GM12878 (cell line): ENCODE results near the gene REG1A. TPM values are rescaled to one million over a fixed set of nuclear protein-coding genes. Genes with fewer than 3 reads are reported as not detected.

Experiments
- ATAC-seq: fragments of 200-7000 bp; cut with Tn5 transposase; 3 replicates; pipeline ENCODE4 v1.9.1; 2020; ENCODE audit warnings: mild to moderate bottlenecking, moderate library complexity
- BruUV-seq: library from RNA; stranded (reverse); fragments of 400-500 nt; replicated peaks from 2 replicates; lab custom pipeline; 2021; lab: Mats Ljungman, UMichigan
- CTCF ChIA-PET: fragments of 300-600 bp; sonication (Branson Sonifier 250); formaldehyde crosslinking; extraction: SDS; loops from one replicate; lab custom pipeline; 2021; ENCODE audit warnings: inconsistent platforms; lab: Yijun Ruan, JAX
- POLR2A ChIA-PET: fragments of 350-600 bp; formaldehyde crosslinking; extraction: SDS; loops from one replicate; lab custom pipeline; 2021; ENCODE audit warnings: inconsistent platforms; lab: Charles Lee
- RAD21 ChIA-PET: fragments of 300-600 bp; sonication (Branson Sonifier 250); formaldehyde crosslinking; loops from one replicate; lab custom pipeline; 2023; ENCODE audit warnings: antibody characterized with exemption; ENCODE audit not compliant: unreplicated experiment; lab: Charles Lee
- SMC1A ChIA-PET: fragments of 300-600 bp; sonication (Branson Sonifier 250); formaldehyde crosslinking; loops from one replicate; lab custom pipeline; 2023; ENCODE audit not compliant: unreplicated experiment, uncharacterized antibody; lab: Charles Lee
- DNase-seq: peaks from one replicate; pipeline ENCODE4 v3.0.0-alpha.2; 2011; ENCODE audit warnings: low read depth, low spot score
- FAIRE-seq: peaks from 3 replicates; lab custom pipeline; 2011; peaks lifted over from hg19 to GRCh38; lab: Jason Lieb, UNC
- H2AFZ ChIP-seq: 2 replicates; pipeline ENCODE4 v1.6.0; 2011; ENCODE audit warnings: low read depth, low read length, control low read depth; ENCODE audit not compliant: control insufficient read depth
- H3K27ac ChIP-seq: 2 replicates; pipeline ENCODE4 v1.5.1; 2011; ENCODE audit warnings: control low read depth; ENCODE audit not compliant: control insufficient read depth, insufficient read depth
- H3K27me3 ChIP-seq, 2 experiments: replicated peaks in 1 of 2; 2 replicates each; pipeline versions ENCODE4 v1.6.0 to v1.6.1; 2011; ENCODE audit warnings: low read length in 1 of 2; ENCODE audit not compliant: control insufficient read depth in 2 of 2, insufficient read depth in 2 of 2
- H3K36me3 ChIP-seq, 2 experiments: 2 replicates each; pipeline ENCODE4 v1.5.1; 2011; ENCODE audit warnings: low read length in 1 of 2; ENCODE audit not compliant: control insufficient read depth in 2 of 2, insufficient read depth in 2 of 2
- H3K4me1 ChIP-seq: 2 replicates; pipeline ENCODE4 v1.6.1; 2011; ENCODE audit warnings: mild to moderate bottlenecking, low read length, moderate library complexity, mixed read lengths; ENCODE audit not compliant: control insufficient read depth, insufficient read depth
- H3K4me2 ChIP-seq: 2 replicates; pipeline ENCODE4 v1.6.0; 2011; ENCODE audit warnings: control low read depth; ENCODE audit not compliant: control insufficient read depth, insufficient read depth
- H3K4me3 ChIP-seq: fragments of 200-600 bp; sonication (generic); 2 replicates; pipeline ENCODE4 v1.5.1; 2016
- H3K79me2 ChIP-seq: 2 replicates; pipeline ENCODE4 v1.6.0; 2011; ENCODE audit warnings: low read length; ENCODE audit not compliant: control insufficient read depth, insufficient read depth
- H3K9ac ChIP-seq: 2 replicates; pipeline ENCODE4 v1.8.0; 2011; ENCODE audit warnings: low read length, control low read depth, mixed read lengths; ENCODE audit not compliant: control insufficient read depth, insufficient read depth
- H3K9me3 ChIP-seq: replicated peaks from 3 replicates; pipeline ENCODE4 v1.5.1; 2011; ENCODE audit warnings: mild to moderate bottlenecking, low read length; ENCODE audit not compliant: control insufficient read depth, insufficient read depth
- H4K20me1 ChIP-seq: 2 replicates; pipeline ENCODE4 v1.6.0; 2011; ENCODE audit not compliant: control insufficient read depth, insufficient read depth
- ASH2L ChIP-seq: fragments of 300-600, 200-600 bp; sonication (generic); IDR thresholded peaks from 2 replicates; pipeline ENCODE4 v1.6.1; 2017; ENCODE audit warnings: low read depth, mild to moderate bottlenecking, borderline replicate concordance
- CBX3 ChIP-seq: fragments of 200-600 bp; sonication (generic); IDR thresholded peaks from 2 replicates; pipeline ENCODE4 v1.6.1; 2016; ENCODE audit warnings: low read depth, borderline replicate concordance
- CEBPB ChIP-seq, 2 experiments: fragments of 150-350 bp in 1 of 2; IDR thresholded peaks; 2 replicates each; pipeline ENCODE4 v1.6.1; 2012 to 2014; ENCODE audit warnings: low read depth in 2 of 2, low read length in 2 of 2, borderline replicate concordance in 1 of 2, inconsistent platforms in 1 of 2
- CHD2 ChIP-seq: IDR thresholded peaks from 2 replicates; pipeline ENCODE4 v1.6.1; 2011; ENCODE audit warnings: low read depth, low read length, improper control_type of control experiment, borderline replicate concordance
- DPF2 ChIP-seq: fragments of 450-650 bp; IDR thresholded peaks from 2 replicates; pipeline ENCODE4 v1.6.1; 2017; ENCODE audit warnings: mild to moderate bottlenecking
- EGR1 ChIP-seq, 2 experiments: IDR thresholded peaks; 1 replicate in 1 of 2; 2 replicates in 1 of 2; pipeline ENCODE4 v1.6.1; 2011 to 2012; ENCODE audit warnings: low read depth in 2 of 2, low read length in 2 of 2, borderline replicate concordance in 1 of 2, mild to moderate bottlenecking in 1 of 2, moderate library complexity in 1 of 2
- IKZF1 ChIP-seq: fragments of 450-650 bp; conservative IDR thresholded peaks from 2 replicates; pipeline ENCODE4 v1.6.1; 2017; ENCODE audit warnings: antibody characterized with exemption, mild to moderate bottlenecking
- RFX5 ChIP-seq: IDR thresholded peaks from 2 replicates; pipeline ENCODE4 v1.6.1; 2011; ENCODE audit warnings: low read depth, low read length, improper control_type of control experiment
- RUNX3 ChIP-seq: IDR thresholded peaks from 2 replicates; pipeline ENCODE4 v1.6.1; 2012; ENCODE audit warnings: low read length, inconsistent platforms
- SUZ12 ChIP-seq: fragments of 200-600 bp; sonication (generic); IDR thresholded peaks from one replicate; pipeline ENCODE4 v1.6.1; 2018; ENCODE audit warnings: antibody characterized with exemption, mild to moderate bottlenecking; ENCODE audit not compliant: unreplicated experiment
- ZNF274 ChIP-seq: IDR thresholded peaks from one replicate; pipeline ENCODE4 v1.8.0; 2011; ENCODE audit not compliant: insufficient read length, insufficient read depth
- WGBS: methylation state at CpG from one replicate; pipeline ENCODE4 v1.1.6; 2016; ENCODE audit warnings: low lambda C conversion rate; ENCODE audit not compliant: insufficient replicate concordance, insufficient coverage; ENCODE audit errors: missing lambda C conversion rate; 5-methylcytosine and 5-hydroxymethylcytosine counted together
- in situ Hi-C: fragments of 300-500 bp; cut with MboI; formaldehyde crosslinking; loops from 9 replicates; pipeline ENCODE4 v1.14.3; 2018; ENCODE audit warnings: mixed read lengths
- intact Hi-C: fragments of 100-400 bp; cut with micrococcal nuclease; formaldehyde crosslinking; loops from one replicate; pipeline ENCODE4 v1.14.2; 2022; ENCODE audit not compliant: unreplicated experiment
- polyA plus RNA-seq, 11 experiments: library from polyadenylated mRNA; depleted of rRNA in 4 of 11; unstranded in 6 of 11; stranded (reverse) in 5 of 11; fragments of >200 nt; fragmentation: Nextera tagmentation in 4 of 11; fragmentation: Illumina TruSeq in 1 of 11; extraction: Ambion mirVana in 4 of 11; extraction: Trizol in 1 of 11; gene quantifications; 1 replicate in 1 of 11; 2 replicates in 10 of 11; pipeline versions ENCODE4 v1.2.1 to v1.2.3, GENCODE V29; 2011 to 2016; ENCODE audit warnings: inconsistent platforms in 2 of 11, missing spikeins in 2 of 11, low read depth in 1 of 11
- total RNA-seq, 4 experiments: library from RNA; depleted of rRNA in 3 of 4; stranded (reverse); fragments of >200 nt in 3 of 4; fragmentation: Illumina TruSeq in 1 of 4; extraction: Trizol in 1 of 4; gene quantifications; 2 replicates each; pipeline versions ENCODE4 v1.2.1 to v1.2.3, GENCODE V29; 2013 to 2021
- TF ChIP-seq, protein P1 (sequence below): IDR thresholded peaks from 2 replicates; pipeline ENCODE4 v1.6.1; 2012; ENCODE audit warnings: mild to moderate bottlenecking, low read depth, low read length
- TF ChIP-seq, protein P2 (sequence below): fragments of 450-650 bp; IDR thresholded peaks from 2 replicates; pipeline ENCODE4 v1.6.1; 2017; ENCODE audit warnings: low read depth, mild to moderate bottlenecking, moderate library complexity
- TF ChIP-seq, protein P3 (sequence below): fragments of 450-650 bp; IDR thresholded peaks from 2 replicates; pipeline ENCODE4 v1.6.1; 2017; ENCODE audit warnings: antibody characterized with exemption, mild to moderate bottlenecking, moderate library complexity

The REG1A gene
- total and polyA plus RNA-seq, 10 of the 15 experiments (the other 5 are each of a cell fraction or from before 2014, with no cell fraction given) = 4.5 TPM; not detected in 9

- TF ChIP-seq SUZ12 (no peak), ZNF274 (no peak), EGR1 (IDR thresholded peaks at IDR 0.05; ENCODE audit: borderline replicate concordance in 1 of 2, low read depth in 2 of 2, low read length in 2 of 2) (no peak), RFX5 (no peak), CBX3 (no peak), DPF2 (no peak), RUNX3 (no peak)
- TF ChIP-seq, protein P1, sequence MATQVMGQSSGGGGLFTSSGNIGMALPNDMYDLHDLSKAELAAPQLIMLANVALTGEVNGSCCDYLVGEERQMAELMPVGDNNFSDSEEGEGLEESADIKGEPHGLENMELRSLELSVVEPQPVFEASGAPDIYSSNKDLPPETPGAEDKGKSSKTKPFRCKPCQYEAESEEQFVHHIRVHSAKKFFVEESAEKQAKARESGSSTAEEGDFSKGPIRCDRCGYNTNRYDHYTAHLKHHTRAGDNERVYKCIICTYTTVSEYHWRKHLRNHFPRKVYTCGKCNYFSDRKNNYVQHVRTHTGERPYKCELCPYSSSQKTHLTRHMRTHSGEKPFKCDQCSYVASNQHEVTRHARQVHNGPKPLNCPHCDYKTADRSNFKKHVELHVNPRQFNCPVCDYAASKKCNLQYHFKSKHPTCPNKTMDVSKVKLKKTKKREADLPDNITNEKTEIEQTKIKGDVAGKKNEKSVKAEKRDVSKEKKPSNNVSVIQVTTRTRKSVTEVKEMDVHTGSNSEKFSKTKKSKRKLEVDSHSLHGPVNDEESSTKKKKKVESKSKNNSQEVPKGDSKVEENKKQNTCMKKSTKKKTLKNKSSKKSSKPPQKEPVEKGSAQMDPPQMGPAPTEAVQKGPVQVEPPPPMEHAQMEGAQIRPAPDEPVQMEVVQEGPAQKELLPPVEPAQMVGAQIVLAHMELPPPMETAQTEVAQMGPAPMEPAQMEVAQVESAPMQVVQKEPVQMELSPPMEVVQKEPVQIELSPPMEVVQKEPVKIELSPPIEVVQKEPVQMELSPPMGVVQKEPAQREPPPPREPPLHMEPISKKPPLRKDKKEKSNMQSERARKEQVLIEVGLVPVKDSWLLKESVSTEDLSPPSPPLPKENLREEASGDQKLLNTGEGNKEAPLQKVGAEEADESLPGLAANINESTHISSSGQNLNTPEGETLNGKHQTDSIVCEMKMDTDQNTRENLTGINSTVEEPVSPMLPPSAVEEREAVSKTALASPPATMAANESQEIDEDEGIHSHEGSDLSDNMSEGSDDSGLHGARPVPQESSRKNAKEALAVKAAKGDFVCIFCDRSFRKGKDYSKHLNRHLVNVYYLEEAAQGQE = no peak
- TF ChIP-seq, all 136 proteins: peak for 0
These were observed 42.5 kb downstream of the REG1A start (continued) for GRCh38 chr2:79162801-79163200.

GRCh38 chr2:79171348-79171958 is 51.2 kb downstream of the REG1A start:
- POLR2A ChIA-PET = no interaction called here
- Histone ChIP-seq H3K9me3 (no peaks in the 10 kb centered on the region), H3K36me3 (no peaks in the 10 kb centered on the region), H3K4me1 (no peaks in the 10 kb centered on the region), H3K4me3 (no peak overlapping the region), H3K27me3 (no peaks in the 10 kb centered on the region), H3K27ac (no peak overlapping the region), H4K20me1 (no peaks in the 10 kb centered on the region), H3K4me2 (no peak overlapping the region), H2AFZ (no peak overlapping the region), H3K9ac (no peak overlapping the region), H3K79me2 (no peaks in the 10 kb centered on the region)
- SMC1A ChIA-PET = no interaction called here
- DNase-seq (no peak), ATAC-seq (no peak), FAIRE-seq (no peak)
- no TSS peak for BruUV-seq
- 42% methylated on average over 2 of the region's 2 CpGs for whole genome bisulfite sequencing
- intact Hi-C loops (no loop called here), in situ Hi-C loops (no loop called here)
- CTCF ChIA-PET = interaction anchor here (0.6 kb wide), 1 partner anchor 52 kb away, joined by 3 read pairs; no protein-coding TSS in a partner anchor
- RAD21 ChIA-PET = no interaction called here
- TF ChIP-seq CHD2 (no peak), CEBPB (IDR thresholded peaks at IDR 0.05; ENCODE audit: borderline replicate concordance in 1 of 2, low read depth in 2 of 2, low read length in 2 of 2) (no peak), IKZF1 (no peak), ASH2L (no peak)
- TF ChIP-seq, protein P2, sequence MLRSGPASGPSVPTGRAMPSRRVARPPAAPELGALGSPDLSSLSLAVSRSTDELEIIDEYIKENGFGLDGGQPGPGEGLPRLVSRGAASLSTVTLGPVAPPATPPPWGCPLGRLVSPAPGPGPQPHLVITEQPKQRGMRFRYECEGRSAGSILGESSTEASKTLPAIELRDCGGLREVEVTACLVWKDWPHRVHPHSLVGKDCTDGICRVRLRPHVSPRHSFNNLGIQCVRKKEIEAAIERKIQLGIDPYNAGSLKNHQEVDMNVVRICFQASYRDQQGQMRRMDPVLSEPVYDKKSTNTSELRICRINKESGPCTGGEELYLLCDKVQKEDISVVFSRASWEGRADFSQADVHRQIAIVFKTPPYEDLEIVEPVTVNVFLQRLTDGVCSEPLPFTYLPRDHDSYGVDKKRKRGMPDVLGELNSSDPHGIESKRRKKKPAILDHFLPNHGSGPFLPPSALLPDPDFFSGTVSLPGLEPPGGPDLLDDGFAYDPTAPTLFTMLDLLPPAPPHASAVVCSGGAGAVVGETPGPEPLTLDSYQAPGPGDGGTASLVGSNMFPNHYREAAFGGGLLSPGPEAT = no peak
- TF ChIP-seq, protein P3, sequence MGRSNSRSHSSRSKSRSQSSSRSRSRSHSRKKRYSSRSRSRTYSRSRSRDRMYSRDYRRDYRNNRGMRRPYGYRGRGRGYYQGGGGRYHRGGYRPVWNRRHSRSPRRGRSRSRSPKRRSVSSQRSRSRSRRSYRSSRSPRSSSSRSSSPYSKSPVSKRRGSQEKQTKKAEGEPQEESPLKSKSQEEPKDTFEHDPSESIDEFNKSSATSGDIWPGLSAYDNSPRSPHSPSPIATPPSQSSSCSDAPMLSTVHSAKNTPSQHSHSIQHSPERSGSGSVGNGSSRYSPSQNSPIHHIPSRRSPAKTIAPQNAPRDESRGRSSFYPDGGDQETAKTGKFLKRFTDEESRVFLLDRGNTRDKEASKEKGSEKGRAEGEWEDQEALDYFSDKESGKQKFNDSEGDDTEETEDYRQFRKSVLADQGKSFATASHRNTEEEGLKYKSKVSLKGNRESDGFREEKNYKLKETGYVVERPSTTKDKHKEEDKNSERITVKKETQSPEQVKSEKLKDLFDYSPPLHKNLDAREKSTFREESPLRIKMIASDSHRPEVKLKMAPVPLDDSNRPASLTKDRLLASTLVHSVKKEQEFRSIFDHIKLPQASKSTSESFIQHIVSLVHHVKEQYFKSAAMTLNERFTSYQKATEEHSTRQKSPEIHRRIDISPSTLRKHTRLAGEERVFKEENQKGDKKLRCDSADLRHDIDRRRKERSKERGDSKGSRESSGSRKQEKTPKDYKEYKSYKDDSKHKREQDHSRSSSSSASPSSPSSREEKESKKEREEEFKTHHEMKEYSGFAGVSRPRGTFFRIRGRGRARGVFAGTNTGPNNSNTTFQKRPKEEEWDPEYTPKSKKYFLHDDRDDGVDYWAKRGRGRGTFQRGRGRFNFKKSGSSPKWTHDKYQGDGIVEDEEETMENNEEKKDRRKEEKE = no peak
